Liver (tissue), 9 donors: ENCODE measurements around the gene KLF3. TPM values are rescaled to one million over a fixed set of nuclear protein-coding genes. Genes with fewer than 3 reads are reported as not detected.

Experiments used
- DNase-seq: peaks from one replicate; pipeline ENCODE4 v3.0.0-alpha.2; 2017; ENCODE audit warnings: low spot score
- H3K27ac ChIP-seq, 2 donors: one replicate each; pipeline ENCODE4 v1.7.0; 2013; ENCODE audit warnings: inconsistent platforms in 2 of 2, low read length in 2 of 2, control low read depth in 1 of 2, low read depth in 1 of 2, mild to moderate bottlenecking in 1 of 2
- H3K27me3 ChIP-seq, 4 donors: one replicate each; pipeline versions ENCODE4 v1.6.1 to v1.7.0; 2013; ENCODE audit warnings: low read length in 3 of 4, inconsistent platforms in 1 of 4, mild to moderate bottlenecking in 1 of 4, moderate library complexity in 1 of 4; ENCODE audit not compliant: control insufficient read depth in 4 of 4, insufficient read depth in 4 of 4
- H3K36me3 ChIP-seq, 4 donors: one replicate each; pipeline versions ENCODE4 v1.6.1 to v1.7.0; 2013; ENCODE audit warnings: low read length in 3 of 4, mild to moderate bottlenecking in 3 of 4, low read depth in 1 of 4, moderate library complexity in 1 of 4; ENCODE audit not compliant: control insufficient read depth in 4 of 4, insufficient read depth in 3 of 4
- H3K4me1 ChIP-seq, 4 donors: one replicate each; pipeline versions ENCODE4 v1.6.1 to v1.7.0; 2013; ENCODE audit warnings: low read length in 3 of 4, mild to moderate bottlenecking in 3 of 4, moderate library complexity in 1 of 4; ENCODE audit not compliant: control insufficient read depth in 4 of 4, insufficient read depth in 4 of 4
- H3K4me3 ChIP-seq, 3 donors: one replicate each; pipeline versions ENCODE4 v1.6.1 to v1.7.0; 2013; ENCODE audit warnings: low read length in 3 of 3, control low read depth in 1 of 3, low read depth in 1 of 3, mild to moderate bottlenecking in 1 of 3
- H3K9ac ChIP-seq, 2 donors: one replicate each; pipeline ENCODE4 v1.7.0; 2013; ENCODE audit warnings: low read length in 2 of 2, mild to moderate bottlenecking in 2 of 2, moderate library complexity in 2 of 2, control low read depth in 1 of 2, low read depth in 1 of 2
- H3K9me3 ChIP-seq, 4 donors: one replicate each; pipeline versions ENCODE4 v1.6.1 to v1.7.0; 2013; ENCODE audit warnings: low read length in 3 of 4; ENCODE audit not compliant: control insufficient read depth in 4 of 4
- EGR1 ChIP-seq, 2 donors: IDR thresholded peaks; 2 replicates each; pipeline ENCODE4 v1.6.1; 2016 to 2018; ENCODE audit warnings: antibody characterized with exemption in 2 of 2, low read depth in 2 of 2
- FOXA1 ChIP-seq: IDR thresholded peaks from 2 replicates; pipeline ENCODE4 v1.6.1; 2016; ENCODE audit warnings: antibody characterized with exemption
- FOXA2 ChIP-seq: IDR thresholded peaks from 2 replicates; pipeline ENCODE4 v1.6.1; 2016; ENCODE audit warnings: antibody characterized with exemption
- GABPA ChIP-seq, 2 donors: IDR thresholded peaks in 1 of 2; conservative IDR thresholded peaks in 1 of 2; 2 replicates each; pipeline ENCODE4 v1.6.1; 2016; ENCODE audit warnings: antibody characterized with exemption in 2 of 2, mild to moderate bottlenecking in 1 of 2, moderate library complexity in 1 of 2
- HNF4A ChIP-seq, 2 donors: conservative IDR thresholded peaks; 2 replicates each; pipeline ENCODE4 v1.6.1; 2016; ENCODE audit warnings: antibody characterized with exemption in 2 of 2, mild to moderate bottlenecking in 2 of 2
- JUND ChIP-seq, 2 donors: IDR thresholded peaks; 2 replicates each; pipeline ENCODE4 v1.6.1; 2016; ENCODE audit warnings: antibody characterized with exemption in 2 of 2
- NR2F2 ChIP-seq: IDR thresholded peaks from 2 replicates; pipeline ENCODE4 v1.6.1; 2016; ENCODE audit warnings: antibody characterized with exemption
- REST ChIP-seq: IDR thresholded peaks from 2 replicates; pipeline ENCODE4 v1.6.1; 2016; ENCODE audit warnings: antibody characterized with exemption, mild to moderate bottlenecking
- RXRA ChIP-seq, 2 donors: IDR thresholded peaks; 2 replicates each; pipeline ENCODE4 v1.6.1; 2017 to 2018; ENCODE audit warnings: antibody characterized with exemption in 2 of 2, mild to moderate bottlenecking in 1 of 2
- SP1 ChIP-seq: IDR thresholded peaks from 2 replicates; pipeline ENCODE4 v1.6.1; 2018; ENCODE audit warnings: antibody characterized with exemption, mild to moderate bottlenecking
- TAF1 ChIP-seq: conservative IDR thresholded peaks from 2 replicates; pipeline ENCODE4 v1.6.1; 2016; ENCODE audit warnings: antibody characterized with exemption, mild to moderate bottlenecking
- YY1 ChIP-seq: IDR thresholded peaks from 2 replicates; pipeline ENCODE4 v1.6.1; 2016; ENCODE audit warnings: antibody characterized with exemption, mild to moderate bottlenecking
- WGBS: extraction: QIAGEN DNeasy Blood & Tissue Kit; methylation state at CpG from one replicate; pipeline ENCODE4 v1.1.7; 2013; 5-methylcytosine and 5-hydroxymethylcytosine counted together
- polyA plus RNA-seq, 2 donors: library from polyadenylated mRNA; stranded (reverse) in 1 of 2; unstranded in 1 of 2; fragments of 200-250 nt in 1 of 2; fragments of >200 nt in 1 of 2; fragmentation: Nextera tagmentation in 1 of 2; extraction: Ambion mirVana in 1 of 2; gene quantifications; one replicate each; pipeline versions ENCODE4 v1.2.1 to v1.2.3, GENCODE V29; 2013 to 2015
- total RNA-seq, 2 donors: library from RNA; depleted of rRNA; stranded (reverse); fragments of >200 nt; gene quantifications; one replicate each; pipeline ENCODE4 v1.2.3, GENCODE V29; 2014
- TF ChIP-seq, protein P1 (sequence below): IDR thresholded peaks from 2 replicates; pipeline ENCODE4 v1.6.1; 2016; ENCODE audit warnings: antibody characterized with exemption
- TF ChIP-seq, protein P2 (sequence below): IDR thresholded peaks from 2 replicates; pipeline ENCODE4 v1.6.1; 2016; ENCODE audit warnings: antibody characterized with exemption
- TF ChIP-seq, protein P3 (sequence below): IDR thresholded peaks from 2 replicates; pipeline ENCODE4 v1.6.1; 2016; ENCODE audit warnings: antibody characterized with exemption
- TF ChIP-seq, protein P4 (sequence below): fragments of 150-350 bp; IDR thresholded peaks from 2 replicates; pipeline ENCODE4 v1.5.1; 2017; ENCODE audit warnings: improper control_type of control experiment, low read depth, low read length; ENCODE audit not compliant: missing input control
- donor health status: healthy.
- donor health status: healthy.
- donor health status: healthy.
- donor health status: healthy.
- donor health status: healthy.

Gene KLF3
- total and polyA plus RNA-seq, 4 donors = 11.1 to 77.5 (median 21.0) TPM

- peaks cover 10 to 30% (median 15%) of the 10 kb centered on the region in 4 donors for H3K36me3 ChIP-seq
- no peaks in the 10 kb centered on the region for H3K9me3 ChIP-seq
- no peaks in the 10 kb centered on the region for H3K27me3 ChIP-seq
- 84% methylated on average over 3 of the region's 3 CpGs for WGBS
- H3K4me1 ChIP-seq = peaks cover 3 to 25% (median 18%) of the 10 kb centered on the region in 4 donors
- TF ChIP-seq SP1 (no peak), NR2F2 (no peak), GABPA (IDR thresholded peaks at IDR 0.05 in 1 of 2, conservative IDR thresholded peaks at IDR 0.05 in 1 of 2) (no peak), YY1 (no peak), HNF4A (conservative IDR thresholded peaks at IDR 0.05) (no peak), REST (no peak), JUND (IDR thresholded peaks at IDR 0.05) (no peak), RXRA (IDR thresholded peaks at IDR 0.05) (no peak), EGR1 (IDR thresholded peaks at IDR 0.05; ENCODE audit: low read depth in 2 of 2) (no peak), FOXA2 (no peak), FOXA1 (no peak)
- TF ChIP-seq, protein P1, sequence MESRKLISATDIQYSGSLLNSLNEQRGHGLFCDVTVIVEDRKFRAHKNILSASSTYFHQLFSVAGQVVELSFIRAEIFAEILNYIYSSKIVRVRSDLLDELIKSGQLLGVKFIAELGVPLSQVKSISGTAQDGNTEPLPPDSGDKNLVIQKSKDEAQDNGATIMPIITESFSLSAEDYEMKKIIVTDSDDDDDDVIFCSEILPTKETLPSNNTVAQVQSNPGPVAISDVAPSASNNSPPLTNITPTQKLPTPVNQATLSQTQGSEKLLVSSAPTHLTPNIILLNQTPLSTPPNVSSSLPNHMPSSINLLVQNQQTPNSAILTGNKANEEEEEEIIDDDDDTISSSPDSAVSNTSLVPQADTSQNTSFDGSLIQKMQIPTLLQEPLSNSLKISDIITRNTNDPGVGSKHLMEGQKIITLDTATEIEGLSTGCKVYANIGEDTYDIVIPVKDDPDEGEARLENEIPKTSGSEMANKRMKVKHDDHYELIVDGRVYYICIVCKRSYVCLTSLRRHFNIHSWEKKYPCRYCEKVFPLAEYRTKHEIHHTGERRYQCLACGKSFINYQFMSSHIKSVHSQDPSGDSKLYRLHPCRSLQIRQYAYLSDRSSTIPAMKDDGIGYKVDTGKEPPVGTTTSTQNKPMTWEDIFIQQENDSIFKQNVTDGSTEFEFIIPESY = no peak
- TF ChIP-seq, protein P2, sequence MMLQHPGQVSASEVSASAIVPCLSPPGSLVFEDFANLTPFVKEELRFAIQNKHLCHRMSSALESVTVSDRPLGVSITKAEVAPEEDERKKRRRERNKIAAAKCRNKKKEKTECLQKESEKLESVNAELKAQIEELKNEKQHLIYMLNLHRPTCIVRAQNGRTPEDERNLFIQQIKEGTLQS = no peak
- TF ChIP-seq, protein P3, sequence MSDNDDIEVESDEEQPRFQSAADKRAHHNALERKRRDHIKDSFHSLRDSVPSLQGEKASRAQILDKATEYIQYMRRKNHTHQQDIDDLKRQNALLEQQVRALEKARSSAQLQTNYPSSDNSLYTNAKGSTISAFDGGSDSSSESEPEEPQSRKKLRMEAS = no peak
- TF ChIP-seq, protein P4, sequence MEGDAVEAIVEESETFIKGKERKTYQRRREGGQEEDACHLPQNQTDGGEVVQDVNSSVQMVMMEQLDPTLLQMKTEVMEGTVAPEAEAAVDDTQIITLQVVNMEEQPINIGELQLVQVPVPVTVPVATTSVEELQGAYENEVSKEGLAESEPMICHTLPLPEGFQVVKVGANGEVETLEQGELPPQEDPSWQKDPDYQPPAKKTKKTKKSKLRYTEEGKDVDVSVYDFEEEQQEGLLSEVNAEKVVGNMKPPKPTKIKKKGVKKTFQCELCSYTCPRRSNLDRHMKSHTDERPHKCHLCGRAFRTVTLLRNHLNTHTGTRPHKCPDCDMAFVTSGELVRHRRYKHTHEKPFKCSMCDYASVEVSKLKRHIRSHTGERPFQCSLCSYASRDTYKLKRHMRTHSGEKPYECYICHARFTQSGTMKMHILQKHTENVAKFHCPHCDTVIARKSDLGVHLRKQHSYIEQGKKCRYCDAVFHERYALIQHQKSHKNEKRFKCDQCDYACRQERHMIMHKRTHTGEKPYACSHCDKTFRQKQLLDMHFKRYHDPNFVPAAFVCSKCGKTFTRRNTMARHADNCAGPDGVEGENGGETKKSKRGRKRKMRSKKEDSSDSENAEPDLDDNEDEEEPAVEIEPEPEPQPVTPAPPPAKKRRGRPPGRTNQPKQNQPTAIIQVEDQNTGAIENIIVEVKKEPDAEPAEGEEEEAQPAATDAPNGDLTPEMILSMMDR = no peak
- no peak overlapping the region for H3K9ac ChIP-seq
- no peak overlapping the region for H3K27ac ChIP-seq
- no peak overlapping the region for H3K4me3 ChIP-seq
- no peak for DNase-seq
Observed at GRCh38 chr4:38683276-38683675, 19.3 kb downstream of the KLF3 start.

GRCh38 chr4:38684271-38684670 lies 20.3 kb downstream of the KLF3 start:
- 79% methylated on average over 2 of the region's 2 CpGs for WGBS
- H3K27ac ChIP-seq = no peak overlapping the region
- no peak overlapping the region for H3K4me3 ChIP-seq
- no peak overlapping the region for H3K9ac ChIP-seq
- H3K27me3 ChIP-seq = no peaks in the 10 kb centered on the region
- H3K36me3 ChIP-seq = peaks cover 15 to 36% (median 23%) of the 10 kb centered on the region in 4 donors
- DNase-seq = no peak
- TF ChIP-seq, protein P2 = no peak
- TF ChIP-seq SP1 (no peak), TAF1 (no peak), FOXA2 (no peak), EGR1 (IDR thresholded peaks at IDR 0.05; ENCODE audit: low read depth in 2 of 2) (no peak), FOXA1 (no peak), HNF4A (conservative IDR thresholded peaks at IDR 0.05) (no peak), RXRA (IDR thresholded peaks at IDR 0.05) (no peak)
- TF ChIP-seq, protein P4 = no peak
- TF ChIP-seq, protein P3 = no peak
- peaks cover 3 to 23% (median 17%) of the 10 kb centered on the region in 4 donors for H3K4me1 ChIP-seq
- H3K9me3 ChIP-seq = no peaks in the 10 kb centered on the region
